Activated CD8-positive, alpha-beta T cell treated with anti-CD3 and anti-CD28 coated beads for 36 hours (primary cell): ENCODE results near the gene TM2D1. TPM values are rescaled to one million over a fixed set of nuclear protein-coding genes. Genes with fewer than 3 reads are reported as not detected.

Experiments used
- ATAC-seq: fragments of 200-7000 bp; cut with Tn5 transposase; one replicate; pipeline ENCODE4 v1.10.0; 2021; ENCODE audit warnings: mild to moderate bottlenecking, moderate library complexity
- CTCF ChIA-PET: fragments of 350-600 bp; sonication (Branson Sonifier 250); formaldehyde crosslinking; loops from one replicate; lab custom pipeline; 2021; ENCODE audit warnings: antibody characterized with exemption; lab: Charles Lee
- POLR2A ChIA-PET: fragments of 350-600 bp; sonication (Branson Sonifier 250); formaldehyde crosslinking; loops from one replicate; lab custom pipeline; 2021; ENCODE audit warnings: antibody characterized with exemption; lab: Charles Lee
- DNase-seq: peaks from one replicate; pipeline ENCODE4 v3.0.0-alpha.2; 2020
- H3K27ac Mint-ChIP-seq: one replicate; pipeline ENCODE4 v1.8.0; 2021; ENCODE audit warnings: mild to moderate bottlenecking, mixed read lengths
- H3K27me3 Mint-ChIP-seq: one replicate; pipeline ENCODE4 v1.8.0; 2021; ENCODE audit warnings: mixed read lengths
- H3K36me3 Mint-ChIP-seq: one replicate; pipeline ENCODE4 v1.8.0; 2021; ENCODE audit warnings: low read depth, mixed read lengths
- H3K4me1 Mint-ChIP-seq: one replicate; pipeline ENCODE4 v1.8.0; 2021; ENCODE audit warnings: low read depth, mixed read lengths
- H3K4me3 Mint-ChIP-seq: one replicate; pipeline ENCODE4 v1.8.0; 2021; ENCODE audit warnings: mild to moderate bottlenecking, moderate library complexity, mixed read lengths
- H3K9me3 Mint-ChIP-seq: one replicate; pipeline ENCODE4 v1.8.0; 2021; ENCODE audit warnings: mixed read lengths
- intact Hi-C: fragments of 100-400 bp; cut with micrococcal nuclease; formaldehyde crosslinking; loops from one replicate; pipeline ENCODE4 v1.10.0; 2022
- total RNA-seq, 2 experiments: library from RNA; stranded (reverse); gene quantifications; one replicate each; pipeline ENCODE4 v1.2.3, GENCODE V29; 2021
- TF ChIP-seq, protein P1 (sequence below): fragments of 200-600 bp; IDR thresholded peaks from one replicate; pipeline ENCODE4 v1.8.0; 2022; ENCODE audit warnings: antibody characterized with exemption, mild to moderate bottlenecking

TM2D1 gene
- total RNA-seq, 2 experiments from 2014 or later, result 22.6 to 25.2 TPM

DNA sequence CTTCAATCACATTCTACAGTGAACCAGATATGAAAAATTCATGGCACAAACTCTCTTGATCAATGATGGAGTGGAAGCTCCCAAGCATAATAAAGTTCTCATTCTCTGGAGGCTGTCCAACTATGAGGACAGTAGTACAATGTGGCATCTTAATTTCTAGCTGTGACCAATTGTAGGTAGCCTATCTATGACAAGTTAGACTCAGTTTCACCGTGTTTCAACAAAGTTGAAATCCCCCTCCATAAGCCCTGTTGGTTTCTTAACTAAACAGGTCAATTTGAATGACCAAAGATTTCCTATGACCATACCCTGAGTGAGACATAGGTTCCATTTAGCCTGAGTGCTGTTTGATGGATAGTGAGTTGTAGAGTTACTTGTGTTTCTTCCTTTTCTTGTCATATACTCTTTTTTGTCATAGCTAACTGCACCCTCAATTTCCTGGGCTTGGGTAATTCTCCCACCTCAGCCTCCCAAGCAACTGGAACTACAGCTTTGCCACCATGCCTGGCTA lies 29.1 kb upstream of the TM2D1 start:
- Mint-ChIP-seq H3K9me3 (no peaks in the 10 kb centered on the region), H3K27ac (no peak overlapping the region), H3K36me3 (no peaks in the 10 kb centered on the region), H3K27me3 (no peaks in the 10 kb centered on the region), H3K4me3 (no peak overlapping the region), H3K4me1 (peaks cover 17% of the 10 kb centered on the region)
- ChIA-PET CTCF (no interaction called here), POLR2A (no interaction called here)
- TF ChIP-seq, protein P1, sequence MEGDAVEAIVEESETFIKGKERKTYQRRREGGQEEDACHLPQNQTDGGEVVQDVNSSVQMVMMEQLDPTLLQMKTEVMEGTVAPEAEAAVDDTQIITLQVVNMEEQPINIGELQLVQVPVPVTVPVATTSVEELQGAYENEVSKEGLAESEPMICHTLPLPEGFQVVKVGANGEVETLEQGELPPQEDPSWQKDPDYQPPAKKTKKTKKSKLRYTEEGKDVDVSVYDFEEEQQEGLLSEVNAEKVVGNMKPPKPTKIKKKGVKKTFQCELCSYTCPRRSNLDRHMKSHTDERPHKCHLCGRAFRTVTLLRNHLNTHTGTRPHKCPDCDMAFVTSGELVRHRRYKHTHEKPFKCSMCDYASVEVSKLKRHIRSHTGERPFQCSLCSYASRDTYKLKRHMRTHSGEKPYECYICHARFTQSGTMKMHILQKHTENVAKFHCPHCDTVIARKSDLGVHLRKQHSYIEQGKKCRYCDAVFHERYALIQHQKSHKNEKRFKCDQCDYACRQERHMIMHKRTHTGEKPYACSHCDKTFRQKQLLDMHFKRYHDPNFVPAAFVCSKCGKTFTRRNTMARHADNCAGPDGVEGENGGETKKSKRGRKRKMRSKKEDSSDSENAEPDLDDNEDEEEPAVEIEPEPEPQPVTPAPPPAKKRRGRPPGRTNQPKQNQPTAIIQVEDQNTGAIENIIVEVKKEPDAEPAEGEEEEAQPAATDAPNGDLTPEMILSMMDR, result no peak
- intact Hi-C loops, result no loop called here
- no peak for DNase-seq
- ATAC-seq, result peak; percentile 51

DNA sequence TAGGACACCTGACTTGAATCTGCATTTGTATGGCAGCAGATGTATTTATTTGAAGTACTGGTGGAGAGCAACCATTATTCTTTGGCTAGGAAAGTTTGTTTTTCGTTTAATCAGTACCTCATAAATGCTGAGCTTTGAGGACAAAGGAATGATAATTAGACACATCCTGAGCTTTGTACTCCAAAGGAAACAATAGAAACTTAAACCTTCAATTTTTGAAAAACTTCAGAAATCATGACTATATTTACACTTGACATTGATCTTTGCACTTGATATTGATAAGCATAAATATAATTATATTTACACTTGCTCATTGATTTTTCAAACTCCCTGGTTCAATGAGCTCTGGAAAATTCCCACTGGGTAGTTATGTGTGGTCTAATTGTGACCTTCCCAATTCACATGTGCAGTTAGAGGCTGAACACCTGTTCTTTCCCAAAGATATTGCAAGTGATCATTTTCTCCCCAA lies 28.0 kb upstream of the TM2D1 start:
- ATAC-seq (no peak), DNase-seq (no peak)
- intact Hi-C loops, result no loop called here
- no peak overlapping the region for H3K4me3 Mint-ChIP-seq
- H3K4me1 Mint-ChIP-seq, result peaks cover 16% of the 10 kb centered on the region
- ChIA-PET CTCF (no interaction called here), POLR2A (no interaction called here)
- no peaks in the 10 kb centered on the region for H3K36me3 Mint-ChIP-seq
- no peaks in the 10 kb centered on the region for H3K9me3 Mint-ChIP-seq
- no peak overlapping the region for H3K27ac Mint-ChIP-seq
- H3K27me3 Mint-ChIP-seq, result no peaks in the 10 kb centered on the region
- TF ChIP-seq, protein P1, result no peak

DNA sequence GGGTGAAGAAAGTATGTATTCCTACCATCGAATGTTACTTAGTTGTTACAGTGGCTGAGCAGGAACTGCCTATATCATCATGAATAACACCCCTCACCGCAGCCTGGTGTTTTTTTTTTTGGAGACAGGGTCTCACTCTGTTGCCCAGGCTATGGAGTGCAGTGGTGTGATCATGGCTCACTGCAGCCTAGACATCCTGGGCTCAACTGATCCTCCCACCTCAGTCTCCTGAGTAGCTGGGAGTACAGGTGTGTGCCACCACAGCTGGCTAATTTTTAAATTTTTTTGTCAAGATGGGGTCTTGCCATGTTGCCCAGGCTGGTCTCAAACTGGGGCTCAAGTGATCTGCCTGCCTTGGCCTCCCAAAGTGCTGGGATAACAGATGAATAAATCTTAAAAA lies 24.6 kb upstream of the TM2D1 start:
- H3K36me3 Mint-ChIP-seq, result no peaks in the 10 kb centered on the region
- H3K9me3 Mint-ChIP-seq, result no peaks in the 10 kb centered on the region
- no peaks in the 10 kb centered on the region for H3K27me3 Mint-ChIP-seq
- ATAC-seq (no peak), DNase-seq (no peak)
- peaks cover 15% of the 10 kb centered on the region for H3K4me1 Mint-ChIP-seq
- intact Hi-C loops, result no loop called here
- TF ChIP-seq, protein P1, result no peak
- ChIA-PET POLR2A (interaction anchor here (0.8 to 1.0 kb wide), 2 partner anchors 10 to 24 kb away, joined by 3 to 4 read pairs; partner anchors contain the start of gene TM2D1), CTCF (interaction anchor here (1.6 kb wide), 1 partner anchor 29 kb away, joined by 3 read pairs; no protein-coding TSS in a partner anchor)
- no peak overlapping the region for H3K27ac Mint-ChIP-seq
- H3K4me3 Mint-ChIP-seq, result no peak overlapping the region

DNA sequence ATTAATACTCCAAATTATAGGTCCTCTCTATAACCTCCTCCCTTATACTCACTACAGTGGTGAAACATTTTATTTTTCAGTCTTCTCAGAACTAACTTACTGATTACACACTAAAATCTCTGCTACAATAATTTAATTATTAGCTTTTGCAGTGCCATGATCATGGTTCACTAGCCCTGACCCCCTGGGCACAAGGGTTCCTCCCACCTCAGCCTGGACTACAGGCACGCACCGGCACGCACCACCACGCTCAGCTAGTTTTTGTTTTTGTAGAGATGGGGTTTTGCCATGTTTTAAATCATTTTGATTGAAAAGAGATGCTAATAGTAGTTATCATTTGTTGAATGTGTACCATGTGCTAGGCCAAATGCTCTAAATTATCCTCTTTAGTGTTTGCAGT lies 23.6 kb upstream of the TM2D1 start:
- no peaks in the 10 kb centered on the region for H3K27me3 Mint-ChIP-seq
- POLR2A ChIA-PET, result no interaction called here
- intact Hi-C loops, result no loop called here
- ATAC-seq (no peak), DNase-seq (no peak)
- TF ChIP-seq, protein P1, result no peak
- H3K4me3 Mint-ChIP-seq, result no peak overlapping the region
- H3K9me3 Mint-ChIP-seq, result no peaks in the 10 kb centered on the region
- H3K36me3 Mint-ChIP-seq, result no peaks in the 10 kb centered on the region
- CTCF ChIA-PET, result interaction anchor here (0.6 kb wide), 1 partner anchor 43 kb away, joined by 3 read pairs; no protein-coding TSS in a partner anchor
- no peak overlapping the region for H3K27ac Mint-ChIP-seq
- H3K4me1 Mint-ChIP-seq, result peaks cover 10% of the 10 kb centered on the region

DNA sequence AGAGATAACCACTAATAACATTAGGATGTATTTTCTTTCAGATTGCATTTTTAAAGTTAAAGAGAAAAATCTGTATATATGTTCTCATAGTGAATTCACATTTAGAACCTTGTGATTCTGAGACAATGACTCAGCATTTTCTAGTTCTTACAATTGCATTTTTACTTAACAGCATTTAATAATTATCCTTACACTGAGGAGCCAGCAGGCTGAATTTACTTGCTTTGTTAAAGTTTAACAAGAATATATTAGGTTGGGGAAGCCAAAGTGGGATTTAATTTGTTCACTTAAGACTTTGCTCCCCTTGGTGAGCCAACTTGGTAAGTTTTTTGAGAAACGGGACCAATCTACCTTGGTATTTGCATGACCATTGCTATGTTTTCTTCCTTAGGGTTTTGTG lies 21.9 kb upstream of the TM2D1 start:
- ChIA-PET CTCF (interaction anchor here (0.9 kb wide), 1 partner anchor 813 kb away, joined by 3 read pairs; no protein-coding TSS in a partner anchor), POLR2A (no interaction called here)
- Mint-ChIP-seq H3K4me3 (no peak overlapping the region), H3K36me3 (no peaks in the 10 kb centered on the region), H3K4me1 (peaks cover 15% of the 10 kb centered on the region), H3K27me3 (no peaks in the 10 kb centered on the region), H3K9me3 (no peaks in the 10 kb centered on the region), H3K27ac (no peak overlapping the region)
- DNase-seq (no peak), ATAC-seq (no peak)
- TF ChIP-seq, protein P1, result no peak
- intact Hi-C loops, result no loop called here
